HG03432 (cell line): ENCODE results near the gene OLIG2.

Experiments used
- ATAC-seq: cut with Tn5 transposase; IDR thresholded peaks from one replicate; pipeline ENCODE4 v1.9.1; 2021; ENCODE audit warnings: mild to moderate bottlenecking, moderate library complexity; ENCODE audit not compliant: unreplicated experiment

Gene OLIG2

GRCh38 chr21:33025489-33026442, at the start of gene OLIG2:
Gene OLIG2, plus strand, starts transcription at chr21:33025935. Its CDS starts 928 bp downstream, at chr21:33026863.
- no peak for ATAC-seq

DNA sequence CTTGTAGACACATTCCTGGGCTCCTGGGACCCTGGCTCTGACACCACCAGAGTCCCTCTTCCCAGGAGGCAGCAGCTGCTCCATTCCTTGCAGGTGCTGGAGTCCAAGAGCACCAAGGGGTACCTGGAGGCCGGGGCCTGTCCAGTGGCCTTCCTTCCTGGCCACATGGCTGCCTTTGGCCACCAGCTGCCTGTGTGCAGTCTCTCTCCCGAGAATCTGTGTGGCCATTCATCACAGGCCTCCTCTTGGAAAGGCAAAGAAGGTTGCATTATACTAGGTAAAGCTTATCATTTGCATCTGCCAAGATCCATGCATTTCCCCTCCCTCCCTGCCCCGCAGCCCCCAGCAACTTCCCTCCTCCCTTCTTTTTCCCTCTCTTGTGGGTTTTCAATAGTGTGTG, 48.9 kb upstream of the OLIG2 start:
- no peak for ATAC-seq

GRCh38 chr21:32977216-32977615, 48.5 kb upstream of the OLIG2 start:
- ATAC-seq: no peak

DNA sequence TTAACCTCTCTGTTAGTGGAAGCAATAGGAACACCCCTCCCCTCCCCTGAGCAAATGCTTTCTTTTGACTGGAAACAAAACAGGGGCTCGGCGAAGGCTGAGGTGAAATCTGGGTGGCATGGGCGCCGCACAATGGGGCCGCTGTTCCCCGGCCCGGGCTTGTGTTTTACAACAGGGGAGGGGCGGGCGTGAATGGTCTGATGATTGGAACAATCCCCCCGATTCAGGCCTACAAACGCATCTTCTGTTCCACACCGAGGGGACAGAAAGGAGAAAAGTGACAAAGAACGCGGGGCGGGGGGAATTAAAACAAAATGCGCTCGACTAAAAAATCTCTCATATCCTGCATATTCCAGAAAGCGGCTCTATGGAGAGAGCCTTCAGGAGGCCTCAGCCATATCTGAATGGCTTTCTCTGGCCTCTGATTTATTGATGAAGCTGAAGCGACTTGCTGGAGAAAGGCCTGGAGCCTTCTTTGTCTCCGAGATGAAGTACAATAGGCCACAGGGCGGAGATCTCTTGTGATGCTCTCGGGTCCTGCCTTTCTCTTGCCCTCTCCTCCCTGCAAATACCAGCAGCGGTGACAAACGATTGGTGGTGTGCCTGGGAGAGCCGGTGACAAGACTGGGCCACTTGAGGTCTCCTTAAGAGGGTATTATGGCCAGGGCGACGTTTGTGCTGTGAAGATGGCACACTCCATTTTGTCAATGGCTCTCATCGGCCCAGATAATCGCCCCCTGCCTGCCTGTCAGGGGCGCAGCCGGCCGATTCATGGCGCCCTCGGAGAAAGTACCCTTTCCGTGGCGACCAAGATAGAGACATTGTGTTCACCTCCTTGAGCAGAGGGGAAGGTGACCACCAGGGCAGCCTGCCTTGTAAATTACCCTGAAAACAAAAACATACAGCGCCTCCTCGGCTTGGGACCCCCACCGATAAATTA, 47.1 kb upstream of the OLIG2 start:
- ATAC-seq: no peak

GRCh38 chr21:32979598-32980268, 46.0 kb upstream of the OLIG2 start:
- no peak for ATAC-seq

- no peak for ATAC-seq
These were observed 44.6 kb upstream of the OLIG2 start for GRCh38 chr21:32981096-32981495.

GRCh38 chr21:32990666-32991065, 35.1 kb upstream of the OLIG2 start:
- ATAC-seq: no peak

DNA sequence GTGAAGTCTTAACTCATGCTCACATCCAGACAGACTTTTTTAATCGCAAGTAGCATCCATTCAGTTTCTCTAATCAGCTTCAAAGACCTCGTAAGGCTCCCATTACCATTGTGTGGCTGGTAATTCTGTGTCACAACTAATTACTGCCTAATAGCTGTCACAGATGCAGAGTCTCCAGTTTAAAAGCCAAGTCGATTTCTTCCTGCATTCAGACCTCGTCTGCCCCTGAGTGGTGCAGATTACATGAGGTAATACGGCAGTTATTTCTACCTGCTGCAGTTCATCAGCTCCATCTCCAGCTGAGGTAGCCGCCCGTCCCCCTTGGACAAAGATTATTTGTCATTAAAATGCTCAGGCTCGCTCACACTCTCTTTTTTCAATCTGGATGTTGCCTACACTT, 34.4 kb upstream of the OLIG2 start:
- ATAC-seq: no peak

- no peak for ATAC-seq
These were observed 31.8 kb upstream of the OLIG2 start for GRCh38 chr21:32993894-32994293.

DNA sequence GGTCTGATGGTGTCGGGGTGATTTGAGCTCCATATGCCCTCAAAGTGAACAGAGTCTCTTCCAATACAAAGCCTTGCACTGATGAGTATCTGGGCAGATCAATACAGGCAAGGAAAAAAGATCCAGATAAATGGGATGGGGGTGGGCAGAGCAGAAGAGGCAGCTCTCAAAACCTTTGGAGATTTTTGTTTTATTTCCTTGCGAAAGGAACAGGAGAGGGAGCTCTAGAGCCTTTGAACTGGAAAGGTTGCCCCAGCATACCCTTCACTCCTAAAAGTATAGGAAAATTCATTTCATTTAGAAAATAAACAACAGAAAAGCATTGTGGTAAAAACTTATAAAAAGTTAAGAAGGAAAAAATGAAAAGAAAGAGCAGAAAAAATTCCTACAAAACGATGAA, 31.4 kb upstream of the OLIG2 start:
- ATAC-seq: no peak

- no peak for ATAC-seq
These were observed 18.0 kb upstream of the OLIG2 start for GRCh38 chr21:33007747-33008146.

GRCh38 chr21:33008333-33009051, 17.2 kb upstream of the OLIG2 start:
- no peak for ATAC-seq

GRCh38 chr21:33010931-33011330, 14.8 kb upstream of the OLIG2 start:
- no peak for ATAC-seq

DNA sequence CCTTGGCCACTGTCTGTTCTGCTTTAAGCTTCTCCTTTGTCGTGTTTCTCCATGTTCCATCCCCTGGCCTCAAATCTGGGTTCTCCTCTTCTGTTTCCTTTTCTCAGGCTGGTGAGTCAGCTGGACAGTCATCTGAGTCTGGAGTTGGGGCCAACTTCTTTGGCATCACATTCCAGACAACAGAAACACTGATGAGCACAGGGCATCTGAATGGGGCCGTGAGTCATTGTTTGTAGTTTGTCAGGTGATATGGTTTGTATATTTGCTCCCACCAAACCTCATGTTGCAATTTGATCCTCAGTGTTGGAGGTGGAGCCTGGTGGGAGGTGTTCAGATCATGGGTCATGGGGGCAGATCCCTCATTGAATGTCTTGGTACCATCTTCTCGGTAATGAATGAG, 14.3 kb upstream of the OLIG2 start:
- no peak for ATAC-seq

DNA sequence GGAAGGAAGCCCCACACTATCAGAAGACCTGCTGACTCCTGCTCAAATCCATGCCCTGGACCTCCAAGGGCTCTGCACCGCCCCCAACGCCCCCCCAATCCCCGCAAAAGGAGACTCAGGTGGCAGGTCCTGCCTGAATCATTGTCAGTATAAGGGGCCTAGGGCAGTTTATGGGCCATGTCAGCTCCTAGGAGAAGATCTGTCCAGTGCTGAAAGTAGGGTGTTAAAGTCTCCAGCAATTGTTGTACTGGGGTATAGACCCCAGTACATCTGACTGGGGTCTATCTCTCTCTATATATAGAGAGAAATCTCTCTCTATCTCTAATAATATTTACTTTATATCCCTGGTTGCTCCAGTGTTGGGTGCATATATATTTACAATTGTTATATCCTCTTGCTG, 12.1 kb upstream of the OLIG2 start:
- no peak for ATAC-seq

DNA sequence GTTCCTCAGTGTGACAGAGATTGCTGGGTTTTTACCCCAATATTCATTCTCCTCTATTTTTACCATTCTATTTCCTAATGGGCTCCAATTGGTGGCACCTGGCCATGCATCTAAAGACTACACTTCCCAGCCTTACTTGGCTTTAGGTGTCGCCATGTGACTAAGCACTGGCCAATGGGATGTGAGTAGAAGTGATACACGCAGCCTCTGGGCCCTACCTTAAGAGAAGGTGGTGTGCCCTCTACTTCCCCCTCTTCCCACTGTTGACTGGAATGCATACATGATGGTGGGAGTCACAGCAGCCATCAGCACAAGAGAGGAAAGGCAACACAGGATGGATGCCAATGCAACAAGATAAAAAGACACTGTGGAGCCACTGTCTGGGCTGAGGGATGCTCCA, 11.4 kb upstream of the OLIG2 start:
- ATAC-seq: no peak

DNA sequence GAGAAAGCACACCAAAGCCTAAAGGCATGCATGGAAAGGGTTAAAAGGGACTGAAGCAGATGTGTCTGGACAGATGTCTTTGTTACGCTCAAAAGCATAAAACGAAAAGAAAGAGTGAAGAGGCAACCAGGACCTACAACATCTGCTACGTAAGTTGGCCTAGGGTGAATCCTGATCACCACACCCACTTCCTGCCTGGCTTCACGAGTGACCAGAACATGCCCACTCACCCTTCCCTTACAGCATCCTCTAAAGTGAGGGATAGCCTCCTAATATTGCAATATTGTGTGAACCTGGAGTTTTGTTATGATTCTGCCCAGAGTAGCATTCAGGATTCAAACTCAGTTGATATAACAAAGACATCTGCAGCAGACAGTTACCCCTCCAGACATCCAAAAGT, 10.6 kb upstream of the OLIG2 start:
- no peak for ATAC-seq

- no peak for ATAC-seq
These were observed 10.0 kb upstream of the OLIG2 start for GRCh38 chr21:33015756-33016155.

- no peak for ATAC-seq
These were observed 6.8 kb upstream of the OLIG2 start for GRCh38 chr21:33018707-33019465.

GRCh38 chr21:33019516-33019884, 6.2 kb upstream of the OLIG2 start:
- ATAC-seq: no peak
